Tibial nerve (tissue), 4 donors: ENCODE data around the gene NAB2.

Experiments used
- EP300 ChIP-seq, 2 donors: sonication (generic); formaldehyde crosslinking; IDR thresholded peaks; one replicate each; pipeline ENCODE4 v1.6.1; 2017; ENCODE audit warnings: antibody characterized with exemption in 2 of 2, mild to moderate bottlenecking in 1 of 2
- POLR2A ChIP-seq, 2 donors: fragments of 450-650 bp; IDR thresholded peaks; one replicate each; pipeline ENCODE4 v1.6.1; 2017; ENCODE audit warnings: antibody characterized with exemption in 2 of 2, mild to moderate bottlenecking in 2 of 2, moderate library complexity in 2 of 2
- TF ChIP-seq, protein P1 (sequence below), 5 experiments: fragments of 200-600 bp in 3 of 5; fragments of 450-650 bp in 2 of 5; sonication (generic) in 3 of 5; IDR thresholded peaks; one replicate each; pipeline ENCODE4 v1.5.1; 2016 to 2019; ENCODE audit warnings: antibody characterized with exemption in 5 of 5, mild to moderate bottlenecking in 3 of 5, moderate library complexity in 2 of 5

GRCh38 chr12:57046947-57047890 is 41.7 kb upstream of the NAB2 start:
- TF ChIP-seq, protein P1, sequence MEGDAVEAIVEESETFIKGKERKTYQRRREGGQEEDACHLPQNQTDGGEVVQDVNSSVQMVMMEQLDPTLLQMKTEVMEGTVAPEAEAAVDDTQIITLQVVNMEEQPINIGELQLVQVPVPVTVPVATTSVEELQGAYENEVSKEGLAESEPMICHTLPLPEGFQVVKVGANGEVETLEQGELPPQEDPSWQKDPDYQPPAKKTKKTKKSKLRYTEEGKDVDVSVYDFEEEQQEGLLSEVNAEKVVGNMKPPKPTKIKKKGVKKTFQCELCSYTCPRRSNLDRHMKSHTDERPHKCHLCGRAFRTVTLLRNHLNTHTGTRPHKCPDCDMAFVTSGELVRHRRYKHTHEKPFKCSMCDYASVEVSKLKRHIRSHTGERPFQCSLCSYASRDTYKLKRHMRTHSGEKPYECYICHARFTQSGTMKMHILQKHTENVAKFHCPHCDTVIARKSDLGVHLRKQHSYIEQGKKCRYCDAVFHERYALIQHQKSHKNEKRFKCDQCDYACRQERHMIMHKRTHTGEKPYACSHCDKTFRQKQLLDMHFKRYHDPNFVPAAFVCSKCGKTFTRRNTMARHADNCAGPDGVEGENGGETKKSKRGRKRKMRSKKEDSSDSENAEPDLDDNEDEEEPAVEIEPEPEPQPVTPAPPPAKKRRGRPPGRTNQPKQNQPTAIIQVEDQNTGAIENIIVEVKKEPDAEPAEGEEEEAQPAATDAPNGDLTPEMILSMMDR (IDR thresholded peaks at IDR 0.05): no peak
- no peak for TF ChIP-seq EP300 (IDR thresholded peaks at IDR 0.05)
- no peak for TF ChIP-seq POLR2A (IDR thresholded peaks at IDR 0.05)
